ENCODE results near the gene UBE2J1. TPM values are rescaled to one million over a fixed set of nuclear protein-coding genes. Genes with fewer than 3 reads are reported as not detected.

Gene UBE2J1
- total RNA-seq, 1 donor = 54.4 TPM

- no peak overlapping the region for H3K4me3 ChIP-seq (ENCODE audit: low read depth, low read length)
- no peak for DNase-seq (ENCODE audit: low read depth)
- TF ChIP-seq CTCF (IDR thresholded peaks at IDR 0.05; ENCODE audit: insufficient read depth, low read depth, low read length) = no peak
These were observed 28.2 kb downstream of the UBE2J1 start for GRCh38 chr6:89324304-89324703.

DNA sequence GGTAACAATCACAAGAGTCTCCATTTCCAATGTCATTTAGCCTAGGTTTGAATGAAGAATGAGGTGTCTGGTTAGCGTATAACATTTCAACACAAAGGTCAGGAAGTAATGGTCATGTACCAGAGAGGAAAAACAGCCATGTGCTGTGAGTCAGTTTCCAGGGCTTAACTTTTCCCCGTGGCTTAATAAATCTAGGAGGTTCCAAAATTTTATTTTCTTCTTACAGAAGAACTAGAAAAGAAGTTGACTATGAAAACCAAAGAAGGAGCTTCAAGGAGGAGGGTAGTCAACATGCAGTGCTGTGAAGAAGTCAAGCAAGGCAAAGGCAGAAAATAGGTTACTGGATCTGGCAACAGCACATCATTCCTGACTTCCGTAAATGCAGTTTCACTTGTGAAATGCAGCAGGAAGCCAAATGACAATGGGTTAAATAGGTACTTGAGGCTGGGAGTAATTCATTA is 29.0 kb downstream of the UBE2J1 start:
- no peak overlapping the region for H3K4me3 ChIP-seq (ENCODE audit: low read depth, low read length)
- DNase-seq (ENCODE audit: low read depth) = peak; percentile 82
- TF ChIP-seq CTCF (IDR thresholded peaks at IDR 0.05; ENCODE audit: insufficient read depth, low read depth, low read length) = no peak

DNA sequence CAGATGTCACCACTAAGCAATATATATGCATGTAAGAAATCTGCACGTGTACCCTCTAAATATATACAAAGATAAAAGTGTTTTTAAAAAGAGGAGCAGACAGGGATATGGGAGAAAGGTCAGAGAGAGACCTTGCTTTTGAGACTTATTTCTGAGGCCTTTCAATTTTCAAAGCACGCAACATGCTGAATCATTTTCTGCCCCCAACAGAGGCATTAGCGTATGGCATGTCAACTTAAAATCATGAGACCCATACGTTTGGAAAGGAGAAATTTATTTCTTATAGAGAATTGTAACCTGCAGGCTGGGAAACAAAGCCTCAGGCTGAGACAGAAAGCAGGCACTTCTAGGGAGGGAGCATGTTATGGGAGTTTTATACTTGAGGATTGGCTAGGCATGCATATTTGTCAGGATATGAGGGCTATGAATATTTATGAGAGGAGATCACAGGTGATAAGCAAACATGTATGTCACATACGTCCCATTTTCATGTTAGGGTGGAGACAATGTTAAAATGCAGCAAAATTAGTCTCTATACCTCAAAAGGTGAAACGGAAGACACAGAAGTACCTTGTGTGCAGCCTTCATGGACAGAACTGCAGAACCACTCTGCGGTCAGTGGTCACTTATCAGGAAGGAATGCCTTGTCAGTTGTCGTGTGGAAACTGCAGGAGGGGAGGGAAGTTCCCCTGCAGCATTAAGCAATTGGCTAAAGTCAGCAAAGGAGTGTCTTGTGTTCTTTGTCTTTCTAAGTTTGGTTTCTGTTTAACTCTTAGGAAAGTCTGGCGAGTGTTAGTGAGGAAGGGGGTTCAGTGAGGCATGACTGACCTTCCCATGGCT is 31.2 kb downstream of the UBE2J1 start:
- no peak for TF ChIP-seq CTCF (IDR thresholded peaks at IDR 0.05; ENCODE audit: insufficient read depth, low read depth, low read length)
- DNase-seq (ENCODE audit: low read depth) = peak; percentile 74
- H3K4me3 ChIP-seq (ENCODE audit: low read depth, low read length) = no peak overlapping the region

DNA sequence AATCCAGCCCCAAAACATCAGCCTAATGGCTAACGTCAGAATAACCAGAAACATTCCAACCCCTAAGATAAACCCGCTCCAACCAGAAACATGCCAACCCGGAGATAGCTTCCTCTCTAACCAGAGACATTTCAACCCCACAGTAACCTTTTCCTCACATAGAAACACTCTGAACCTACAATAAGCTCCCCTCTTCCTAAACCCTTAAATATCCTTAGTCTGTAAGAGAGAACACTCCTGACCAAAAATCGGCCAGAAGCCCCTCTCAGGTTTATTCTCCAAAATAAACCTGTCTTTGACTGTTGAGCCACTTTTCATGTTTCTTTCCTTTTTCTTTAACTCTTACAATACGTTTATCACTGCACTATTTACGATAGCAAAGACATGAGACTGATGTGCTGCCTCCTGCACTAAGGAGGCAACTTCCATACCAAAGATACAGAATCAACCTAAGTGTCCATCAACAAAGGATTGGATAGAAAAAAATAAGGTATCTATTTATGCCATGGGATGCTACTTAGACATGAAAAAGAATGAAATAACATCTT is 32.4 kb downstream of the UBE2J1 start:
- no peak for TF ChIP-seq CTCF (IDR thresholded peaks at IDR 0.05; ENCODE audit: insufficient read depth, low read depth, low read length)
- no peak for DNase-seq (ENCODE audit: low read depth)
- H3K4me3 ChIP-seq (ENCODE audit: low read depth, low read length) = no peak overlapping the region

DNA sequence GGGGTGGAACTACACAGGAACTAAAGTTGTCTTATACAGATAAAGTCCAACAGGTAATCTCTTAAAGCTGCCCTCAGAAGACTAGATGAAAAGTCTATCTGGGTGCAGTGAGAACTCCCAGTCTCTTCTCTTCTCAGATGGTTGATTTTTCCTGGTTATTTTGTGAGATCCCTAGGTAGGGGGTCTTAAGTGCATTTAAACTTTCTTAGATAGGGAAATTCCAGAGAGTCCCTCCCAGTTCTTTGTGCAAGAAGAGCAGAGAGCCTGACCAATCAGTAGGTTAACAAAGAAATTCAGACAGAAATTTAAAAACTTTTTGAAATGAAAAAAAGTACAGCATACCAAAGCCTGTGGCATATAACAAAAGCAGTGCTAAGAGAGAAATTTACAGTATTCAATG is 35.5 kb downstream of the UBE2J1 start:
- DNase-seq (ENCODE audit: low read depth) = no peak
- H3K4me3 ChIP-seq (ENCODE audit: low read depth, low read length) = no peak overlapping the region
- TF ChIP-seq CTCF (IDR thresholded peaks at IDR 0.05; ENCODE audit: insufficient read depth, low read depth, low read length) = no peak

DNA sequence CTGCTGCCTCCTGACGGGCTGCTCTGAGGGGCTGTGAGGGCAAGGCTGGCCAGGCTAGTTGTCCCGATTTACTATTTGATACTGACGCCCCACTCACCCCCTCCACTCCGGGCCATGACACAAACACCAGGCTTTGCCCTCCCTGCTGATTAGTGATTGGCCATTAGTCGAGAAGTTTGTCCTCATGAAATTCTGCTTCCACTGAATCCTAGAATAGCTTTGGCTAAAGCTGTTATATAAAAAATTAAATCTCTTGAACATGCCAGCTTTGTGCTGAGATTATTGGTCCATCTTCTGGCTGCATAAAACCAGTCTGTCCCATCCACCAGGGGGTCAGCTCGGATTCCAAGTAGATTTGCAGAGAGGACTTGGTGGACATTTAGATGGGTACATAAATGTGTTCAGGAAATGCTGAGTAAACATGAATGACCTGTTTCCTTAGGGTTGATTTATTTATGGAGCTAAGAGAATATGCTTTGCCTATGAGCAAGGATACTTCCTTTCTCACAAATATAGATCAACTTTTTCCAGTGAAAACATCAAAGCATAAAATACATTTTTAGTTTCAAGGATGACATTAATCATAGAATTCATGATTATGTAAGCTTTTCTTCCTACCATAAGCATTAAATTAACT is 37.2 kb downstream of the UBE2J1 start, which contains the start of gene GABRR2:
Gene GABRR2, minus strand, starts transcription at position 51 of the 637 bp plus-strand sequence. CDS start 134 bp downstream, outside the sequence.
- no peak within 1 kb of the TSS for H3K4me3 ChIP-seq (ENCODE audit: low read depth, low read length)
- no peak for DNase-seq (ENCODE audit: low read depth)
- TF ChIP-seq CTCF (IDR thresholded peaks at IDR 0.05; ENCODE audit: insufficient read depth, low read depth, low read length) = no peak

Measured in fibroblast of villous mesenchyme (primary cell).